Suppressor macrophage (primary cell): Measurements from ENCODE around the gene ZNFX1.

Source experiments
- DNase-seq, 4 experiments: peaks; one replicate each; pipeline ENCODE4 v3.0.0-alpha.2; 2020 to 2022

ZNFX1 gene

GRCh38 chr20:49247792-49248191 is 30.1 kb downstream of the ZNFX1 start:
- DNase-seq = peak in 3 of 4 experiments; percentile 13 to 29 (median 23)

GRCh38 chr20:49247169-49247723 is 30.6 kb downstream of the ZNFX1 start:
- DNase-seq = no peak

GRCh38 chr20:49245921-49246740 is 31.7 kb downstream of the ZNFX1 start:
- DNase-seq = peak; percentile 29 to 55 (median 52)

- DNase-seq = no peak
These were observed 40.3 kb downstream of the ZNFX1 start for GRCh38 chr20:49237531-49237930.

GRCh38 chr20:49236301-49236700 is 41.6 kb downstream of the ZNFX1 start:
- no peak for DNase-seq

GRCh38 chr20:49234831-49235230 is 43.0 kb downstream of the ZNFX1 start:
- no peak for DNase-seq

GRCh38 chr20:49233226-49233625 is 44.6 kb downstream of the ZNFX1 start:
- no peak for DNase-seq

- no peak for DNase-seq
These were observed 46.4 kb downstream of the ZNFX1 start for GRCh38 chr20:49231471-49231870.

GRCh38 chr20:49230561-49231133 is 47.2 kb downstream of the ZNFX1 start:
- peak; percentile 72 to 85 (median 82) for DNase-seq

- DNase-seq = no peak
These were observed 47.8 kb downstream of the ZNFX1 start for GRCh38 chr20:49230021-49230420.

- no peak for DNase-seq
These were observed 48.5 kb downstream of the ZNFX1 start for GRCh38 chr20:49229381-49229780.

- DNase-seq = no peak
These were observed 49.2 kb downstream of the ZNFX1 start for GRCh38 chr20:49228676-49229075.

GRCh38 chr20:49225896-49226295 is 52.0 kb downstream of the ZNFX1 start:
- DNase-seq = no peak

- DNase-seq = peak in 1 of 4 experiments; percentile 15
These were observed 57.7 kb downstream of the ZNFX1 start for GRCh38 chr20:49219924-49220831.

- DNase-seq = peak; percentile 99 to 100 (median 99)
These were observed 58.5 kb downstream of the ZNFX1 start, which contains the start of gene DDX27 for GRCh38 chr20:49219091-49219923. Gene DDX27 (plus strand): TSS chr20:49219416. CDS start chr20:49219449, 33 bp downstream.

- DNase-seq = peak in 1 of 4 experiments; percentile 21
These were observed 59.1 kb downstream of the ZNFX1 start for GRCh38 chr20:49218739-49219090.

- peak; percentile 94 to 97 (median 96) for DNase-seq
These were observed 60.8 kb downstream of the ZNFX1 start for GRCh38 chr20:49216991-49217578.

- no peak for DNase-seq
These were observed 62.6 kb downstream of the ZNFX1 start for GRCh38 chr20:49215232-49215631.

GRCh38 chr20:49214571-49214970 is 63.3 kb downstream of the ZNFX1 start:
- DNase-seq = peak; percentile 20 to 75 (median 33)

GRCh38 chr20:49210757-49211110 is 67.1 kb downstream of the ZNFX1 start:
- DNase-seq = no peak

- DNase-seq = no peak
These were observed 67.6 kb downstream of the ZNFX1 start for GRCh38 chr20:49210101-49210756.
